Amygdala (tissue), 56 donors: ENCODE results near the gene CHN2.

Source experiments
- DNase-seq, 56 donors: peaks; one replicate each; lab custom pipeline; 2025; lab: John Stamatoyannopoulos, UW

The CHN2 gene

GRCh38 chr7:29379551-29379950 is 185.0 kb downstream of the CHN2 start:
- DNase-seq: no peak

- DNase-seq: no peak
Observed at GRCh38 chr7:29381206-29382094, 186.9 kb downstream of the CHN2 start.

GRCh38 chr7:29384277-29384676 is 189.7 kb downstream of the CHN2 start:
- DNase-seq: no peak

- no peak for DNase-seq
Observed at GRCh38 chr7:29385214-29385814, 190.7 kb downstream of the CHN2 start.

- DNase-seq: no peak
Observed at GRCh38 chr7:29386196-29386765, 191.7 kb downstream of the CHN2 start.

- no peak for DNase-seq
Observed at GRCh38 chr7:29391262-29391661, 196.7 kb downstream of the CHN2 start.

- DNase-seq: no peak
Observed at GRCh38 chr7:29394321-29394720, 199.7 kb downstream of the CHN2 start.

- DNase-seq: no peak
Observed at GRCh38 chr7:29396563-29396962, 202.0 kb downstream of the CHN2 start.

- no peak for DNase-seq
Observed at GRCh38 chr7:29397398-29397797, 202.8 kb downstream of the CHN2 start.

GRCh38 chr7:29398011-29398410 is 203.4 kb downstream of the CHN2 start:
- DNase-seq: no peak

GRCh38 chr7:29400437-29400836 is 205.9 kb downstream of the CHN2 start:
- no peak for DNase-seq

GRCh38 chr7:29401769-29402168 is 207.2 kb downstream of the CHN2 start:
- no peak for DNase-seq

GRCh38 chr7:29405891-29406290 is 211.3 kb downstream of the CHN2 start:
- DNase-seq: no peak

GRCh38 chr7:29406366-29406765 is 211.8 kb downstream of the CHN2 start:
- no peak for DNase-seq

GRCh38 chr7:29408841-29409243 is 214.3 kb downstream of the CHN2 start:
- peak in 36 of 56 donors; percentile 2 to 85 (median 22) for DNase-seq

GRCh38 chr7:29410996-29411395 is 216.4 kb downstream of the CHN2 start:
- no peak for DNase-seq

GRCh38 chr7:29412912-29413311 is 218.3 kb downstream of the CHN2 start:
- DNase-seq: no peak

GRCh38 chr7:29413626-29414136 is 219.1 kb downstream of the CHN2 start:
- no peak for DNase-seq

GRCh38 chr7:29414216-29414615 is 219.6 kb downstream of the CHN2 start:
- no peak for DNase-seq

- no peak for DNase-seq
Observed at GRCh38 chr7:29415215-29415614, 220.6 kb downstream of the CHN2 start.

- no peak for DNase-seq
Observed at GRCh38 chr7:29416276-29416937, 221.8 kb downstream of the CHN2 start.
